Measurements from ENCODE around the gene GGPS1. TPM values are rescaled to one million over a fixed set of nuclear protein-coding genes. Genes with fewer than 3 reads are reported as not detected.
"Not testable (repeated sequence)": the region's sequence is repeated elsewhere in the genome, so short reads cannot be mapped to it uniquely, and the experiment has no call there.

GGPS1 gene
- total RNA-seq, 1 experiment from 2014 or later = 46.0 TPM

GRCh38 chr1:235304549-235305451, 23.6 kb upstream of the GGPS1 start:
- no peak for DNase-seq (ENCODE audit: low spot score)

DNA sequence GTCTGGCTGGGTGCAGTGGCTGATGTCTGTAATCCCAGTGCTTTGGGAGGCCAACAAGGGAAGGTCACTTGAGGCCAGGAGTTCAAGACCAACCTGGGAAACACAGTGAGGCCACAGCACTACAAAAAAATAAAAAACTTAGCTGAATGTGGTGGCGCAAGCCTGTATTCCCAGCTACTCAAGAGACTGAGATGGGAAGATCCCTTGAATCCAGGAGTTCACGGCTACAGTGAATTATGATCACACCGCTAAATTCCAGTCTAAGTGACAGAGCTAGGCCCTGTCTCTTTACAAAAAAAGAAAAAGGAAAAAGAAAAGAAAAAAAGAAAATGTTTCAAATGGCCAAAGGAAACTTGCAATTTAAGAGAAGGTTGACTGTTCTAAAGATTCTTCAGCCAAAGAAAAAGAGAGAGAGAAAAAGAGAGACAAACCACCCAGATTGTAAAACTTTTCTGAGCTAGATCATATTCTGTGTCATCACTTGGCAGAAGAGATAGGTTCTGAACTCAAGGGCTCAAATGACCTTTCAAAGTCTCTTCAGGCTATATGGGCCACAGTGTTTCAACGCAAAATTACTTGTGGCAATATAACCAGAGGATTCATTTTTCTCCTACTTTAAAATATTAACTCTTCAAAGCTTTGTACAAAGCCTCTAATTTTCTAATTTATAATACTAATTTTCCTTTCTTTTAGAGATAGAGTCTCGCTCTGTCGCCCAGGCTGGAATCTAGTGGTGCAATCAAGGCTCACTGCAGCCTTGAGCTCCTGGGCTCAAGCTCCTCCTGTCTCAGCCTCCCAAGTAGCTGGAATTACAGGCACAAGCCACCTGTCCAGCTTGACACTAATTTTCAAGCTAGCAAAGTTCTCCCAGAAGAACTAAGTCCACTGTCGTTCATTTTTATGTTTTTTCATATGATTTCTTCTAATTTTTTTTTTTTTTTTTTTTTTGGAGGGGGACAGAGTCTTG, 20.9 kb upstream of the GGPS1 start:
- no peak for DNase-seq (ENCODE audit: low spot score)

DNA sequence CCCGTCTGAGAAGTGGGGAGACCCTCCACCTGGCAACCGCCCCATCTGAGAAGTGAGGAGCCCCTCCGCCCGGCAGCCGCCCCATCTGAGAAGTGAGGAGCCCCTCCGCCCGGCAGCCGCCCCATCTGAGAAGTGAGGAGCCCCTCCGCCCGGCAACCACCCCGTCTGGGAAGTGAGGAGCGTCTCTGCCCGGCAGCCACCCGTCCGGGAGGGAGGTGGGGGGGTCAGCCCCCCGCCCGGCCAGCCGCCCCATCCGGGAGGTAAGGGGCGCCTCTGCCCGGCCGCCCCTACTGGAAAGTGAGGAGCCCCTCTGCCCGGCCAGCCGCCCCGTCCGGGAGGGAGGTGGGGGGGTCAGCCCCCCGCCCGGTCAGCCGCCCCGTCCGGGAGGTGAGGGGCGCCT, 19.2 kb upstream of the GGPS1 start:
- not testable (repeated sequence) for DNase-seq (ENCODE audit: low spot score)

GRCh38 chr1:235313262-235313661, 15.1 kb upstream of the GGPS1 start:
- no peak for DNase-seq (ENCODE audit: low spot score)

DNA sequence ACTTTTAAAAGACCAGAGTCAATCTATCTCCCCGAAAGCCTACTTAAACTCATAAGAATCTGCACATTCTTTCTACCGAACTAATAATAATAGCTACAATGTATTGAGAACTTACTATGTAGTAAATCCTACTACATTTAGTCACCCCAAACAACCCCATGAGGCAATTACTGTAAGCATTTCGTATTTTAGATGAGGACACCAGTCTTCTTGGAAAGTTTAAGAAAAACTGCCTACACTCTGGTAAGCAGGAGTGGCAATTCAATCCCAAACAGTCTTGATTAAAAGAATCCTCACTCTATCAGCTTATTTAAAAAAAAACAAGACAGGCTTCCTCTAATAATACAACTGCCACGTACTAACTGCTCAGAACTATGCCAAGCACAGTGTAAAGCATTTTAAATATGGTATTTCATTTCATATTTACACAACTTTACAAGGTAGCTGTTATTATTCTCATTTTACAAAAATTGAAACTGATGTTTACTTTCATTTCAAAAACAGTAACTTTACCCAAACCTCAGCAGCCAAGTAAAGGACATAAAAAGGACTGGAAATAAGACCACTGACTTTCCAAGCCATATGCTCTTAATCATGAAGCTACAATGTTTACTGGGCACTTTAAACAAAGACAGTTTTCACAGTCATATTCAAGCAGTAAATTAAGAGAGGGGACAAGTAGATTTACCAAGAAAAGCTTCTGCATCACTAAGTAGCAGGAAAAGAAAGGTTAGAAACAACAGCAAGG, 14.3 kb upstream of the GGPS1 start:
- no peak for DNase-seq (ENCODE audit: low spot score)

- no peak for DNase-seq (ENCODE audit: low spot score)
These were observed 13.2 kb upstream of the GGPS1 start for GRCh38 chr1:235315173-235315572.

DNA sequence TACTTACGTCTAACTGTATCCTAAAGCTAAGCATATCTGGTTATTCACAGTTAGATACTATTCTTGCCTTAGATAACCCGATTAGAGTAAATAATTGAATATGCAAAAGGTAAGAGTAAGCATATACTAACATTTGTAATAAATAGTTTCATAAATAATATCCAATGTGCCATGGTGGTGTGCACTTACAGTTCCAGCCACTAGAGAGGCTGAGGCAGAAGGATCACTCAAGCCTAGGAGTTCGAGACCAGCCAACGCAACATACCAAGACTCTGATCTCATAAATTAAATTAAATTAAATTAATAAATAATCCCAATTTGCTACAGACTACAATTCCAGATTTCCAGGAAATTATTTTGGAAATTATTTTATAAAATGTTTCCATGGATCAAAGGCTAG, 12.6 kb upstream of the GGPS1 start:
- no peak for DNase-seq (ENCODE audit: low spot score)

DNA sequence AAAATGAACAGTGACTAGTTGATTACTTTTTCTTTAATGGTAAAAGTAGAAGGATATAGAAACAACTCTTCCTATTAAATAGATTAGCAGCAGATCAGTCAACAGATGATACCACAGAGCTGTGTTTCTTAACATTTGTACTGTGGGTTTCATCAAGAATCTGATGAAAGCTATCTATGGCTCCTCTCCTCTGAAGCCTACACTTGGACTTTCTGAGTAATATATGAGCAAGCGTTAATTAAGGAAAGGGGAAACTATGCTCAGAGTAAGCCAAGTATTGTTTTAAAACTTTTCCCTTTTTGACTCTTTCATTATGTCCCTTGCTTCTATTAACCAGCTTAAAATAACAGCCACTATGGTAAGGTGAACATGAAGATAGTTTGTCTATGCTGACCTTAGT, 11.2 kb upstream of the GGPS1 start:
- DNase-seq (ENCODE audit: low spot score) = no peak

DNA sequence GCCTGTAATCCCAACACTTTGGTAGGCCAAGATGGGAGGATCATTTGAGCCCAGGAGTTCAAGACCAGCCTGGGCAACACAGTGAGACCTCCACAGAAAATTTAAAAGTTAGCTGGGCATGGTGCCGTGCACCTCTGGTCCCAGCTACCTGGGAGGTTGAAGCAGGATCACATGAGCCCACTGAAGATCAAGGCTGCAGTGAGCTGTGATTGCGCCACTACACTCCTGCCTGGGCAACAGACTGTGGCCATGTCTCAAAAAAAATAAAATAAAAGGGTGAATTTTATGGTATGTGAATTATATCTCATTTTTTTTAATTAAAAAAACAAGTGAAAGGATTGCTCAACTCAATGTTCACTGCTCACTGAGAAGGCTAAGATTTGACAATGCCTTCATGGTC, 9.1 kb upstream of the GGPS1 start:
- no peak for DNase-seq (ENCODE audit: low spot score)

DNA sequence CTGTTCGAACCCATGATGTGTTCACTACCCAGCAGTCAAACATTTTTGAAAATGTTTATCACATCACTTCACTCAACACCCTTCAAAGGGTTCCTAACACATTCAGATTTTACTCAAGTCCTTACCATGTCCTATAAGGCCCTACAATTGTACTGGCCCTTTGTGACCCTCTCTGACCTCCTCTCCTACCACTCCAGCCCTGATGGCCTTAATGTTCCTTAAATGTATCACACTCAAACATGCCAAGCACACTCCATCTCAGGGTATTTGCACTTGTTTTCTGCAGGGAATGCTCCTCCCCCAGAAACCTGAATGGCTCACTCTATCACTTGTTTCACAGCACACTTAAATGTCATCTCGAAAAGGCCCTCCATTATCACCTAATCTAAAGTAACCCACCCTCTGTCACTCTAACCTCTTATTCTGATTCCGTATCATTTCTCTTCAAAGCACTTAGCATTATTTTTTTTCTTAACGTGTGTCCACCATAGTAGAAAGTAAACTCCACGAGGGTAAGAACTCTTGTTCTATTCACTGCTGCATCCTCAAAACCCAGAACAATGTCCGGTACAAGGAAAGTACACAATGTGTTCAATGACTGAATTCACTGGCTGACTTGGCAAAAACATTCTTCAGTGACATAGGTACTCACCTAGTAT, 7.7 kb upstream of the GGPS1 start:
- DNase-seq (ENCODE audit: low spot score) = no peak

GRCh38 chr1:235324296-235324695, 4.1 kb upstream of the GGPS1 start:
- no peak for DNase-seq (ENCODE audit: low spot score)

DNA sequence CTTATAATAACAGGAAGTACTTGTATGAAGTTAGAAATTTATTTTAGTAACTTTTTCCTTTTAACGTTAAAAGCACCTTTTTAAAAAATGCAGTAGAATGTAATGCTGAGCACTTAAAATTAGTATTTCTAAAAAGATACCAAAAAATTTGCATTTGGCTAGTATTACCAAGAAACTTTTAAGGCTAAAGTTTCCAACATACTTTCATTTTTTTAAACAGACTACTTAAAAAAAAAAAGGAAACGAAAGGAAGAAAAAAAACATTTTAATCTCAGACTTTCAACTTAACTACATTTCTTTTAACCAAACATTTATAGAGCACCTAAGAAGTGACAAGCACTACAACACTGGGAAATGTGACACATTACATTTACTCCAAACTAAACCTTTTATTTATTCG, 3.2 kb upstream of the GGPS1 start:
- no peak for DNase-seq (ENCODE audit: low spot score)

- no peak for DNase-seq (ENCODE audit: low spot score)
These were observed 2.5 kb upstream of the GGPS1 start for GRCh38 chr1:235325854-235326253.

DNA sequence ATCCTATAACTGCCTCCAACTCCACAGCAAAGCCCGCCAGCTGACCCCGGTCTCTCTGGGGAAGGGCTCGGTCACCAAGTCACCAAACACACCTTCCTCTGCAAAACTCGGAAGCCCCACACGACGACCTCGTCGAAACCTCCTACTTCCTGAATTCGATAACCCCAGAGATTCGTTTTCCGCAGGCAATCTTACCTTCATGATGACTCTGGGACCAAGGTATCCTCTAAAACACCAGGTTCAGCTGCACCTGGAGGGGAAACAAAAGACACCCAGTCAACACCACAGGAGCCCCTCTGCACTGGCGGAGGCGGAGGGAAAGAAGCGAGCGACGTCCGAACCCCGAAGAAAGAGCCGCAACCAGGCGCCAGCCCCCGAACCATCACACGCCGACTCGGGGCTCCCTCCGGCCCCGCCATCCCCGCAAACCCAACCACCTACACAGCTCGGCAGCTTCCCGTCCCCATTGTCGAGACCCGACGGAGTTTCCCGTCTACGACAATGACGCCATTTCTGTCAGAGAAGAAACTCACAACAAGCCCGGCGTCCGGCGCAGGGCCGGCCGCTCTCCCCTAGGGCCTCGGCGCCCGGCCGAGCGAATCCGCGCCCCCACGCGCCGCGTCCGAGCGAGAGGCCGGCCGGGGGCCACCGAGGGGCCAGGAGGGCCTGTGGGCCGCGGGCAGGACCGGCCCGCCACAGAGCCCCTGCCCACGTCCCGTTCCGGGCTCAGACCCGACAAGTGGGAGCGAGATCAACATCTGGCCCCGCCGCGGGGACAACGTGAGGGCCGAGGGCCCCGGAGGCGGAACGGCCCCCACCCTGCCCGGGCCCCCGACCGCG, 1.4 kb upstream of the GGPS1 start:
- no peak for DNase-seq (ENCODE audit: low spot score)

- DNase-seq (ENCODE audit: low spot score) = peak; percentile 6
These were observed 655 bp upstream of the GGPS1 start, which contains the start of gene ARID4B for GRCh38 chr1:235327559-235328270. TSS of gene ARID4B (minus strand) at chr1:235328179. CDS start at chr1:235326919, 1,260 bp downstream.

DNA sequence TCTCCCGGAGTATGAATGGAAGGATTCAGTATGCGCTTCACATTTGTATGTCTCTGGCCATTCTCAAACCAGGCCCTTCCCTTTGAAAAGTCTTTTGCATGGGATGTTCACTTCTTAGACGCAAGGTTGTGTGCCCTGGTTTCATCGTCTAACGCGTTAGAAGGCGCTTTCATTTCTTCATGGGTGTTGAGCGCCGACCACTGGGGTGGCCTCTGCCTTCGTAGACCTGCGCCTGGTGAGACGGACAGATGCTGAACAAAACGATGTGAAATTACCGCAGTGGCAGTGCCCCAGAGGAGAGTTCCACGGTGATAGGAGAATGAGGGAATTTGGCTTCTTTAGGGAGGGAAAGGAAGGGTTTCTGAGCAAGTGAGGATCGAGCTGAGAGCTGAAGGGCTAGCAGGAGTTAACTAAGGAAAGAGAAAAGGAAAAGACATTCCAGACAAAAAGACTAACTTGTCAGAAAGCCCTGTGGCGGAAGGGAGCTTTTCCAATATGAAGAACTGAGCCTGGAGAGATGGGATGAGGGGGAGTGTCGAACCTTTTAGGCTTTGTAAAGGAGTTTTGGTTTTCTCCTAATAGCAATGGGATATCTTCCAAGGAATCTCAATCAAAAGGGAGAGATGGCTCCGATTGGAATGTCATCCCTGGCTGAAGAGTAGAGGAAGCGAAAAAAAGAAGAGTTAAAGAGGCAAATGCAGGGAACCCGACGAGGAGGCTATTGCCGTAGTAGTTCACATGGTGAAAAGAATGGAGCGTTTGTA, 951 bp downstream of the GGPS1 start:
- no peak for DNase-seq (ENCODE audit: low spot score)

GRCh38 chr1:235330918-235331285, 2.5 kb downstream of the GGPS1 start:
- no peak for DNase-seq (ENCODE audit: low spot score)

GRCh38 chr1:235331401-235331800, 3.0 kb downstream of the GGPS1 start:
- DNase-seq (ENCODE audit: low spot score) = no peak

- no peak for DNase-seq (ENCODE audit: low spot score)
These were observed 8.5 kb downstream of the GGPS1 start for GRCh38 chr1:235336903-235337302.
